ENCODE measurements around the gene MEIS2.

Gene MEIS2

GRCh38 chr15:36970522-36970921 is 129.8 kb downstream of the MEIS2 start:
- H3K4me3 ChIP-seq (ENCODE audit: low read depth, low read length) = no peak overlapping the region
- no peak for TF ChIP-seq CTCF (IDR thresholded peaks at IDR 0.05; ENCODE audit: low read depth, low read length, missing control alignments)
- DNase-seq (ENCODE audit: low read depth) = no peak

GRCh38 chr15:36967929-36968328 is 132.4 kb downstream of the MEIS2 start:
- no peak for TF ChIP-seq CTCF (IDR thresholded peaks at IDR 0.05; ENCODE audit: low read depth, low read length, missing control alignments)
- no peak overlapping the region for H3K4me3 ChIP-seq (ENCODE audit: low read depth, low read length)
- DNase-seq (ENCODE audit: low read depth) = no peak

GRCh38 chr15:36966708-36967107 is 133.6 kb downstream of the MEIS2 start:
- no peak for TF ChIP-seq CTCF (IDR thresholded peaks at IDR 0.05; ENCODE audit: low read depth, low read length, missing control alignments)
- no peak for DNase-seq (ENCODE audit: low read depth)
- H3K4me3 ChIP-seq (ENCODE audit: low read depth, low read length) = no peak overlapping the region

GRCh38 chr15:36965570-36966342 is 134.6 kb downstream of the MEIS2 start:
- no peak overlapping the region for H3K4me3 ChIP-seq (ENCODE audit: low read depth, low read length)
- DNase-seq (ENCODE audit: low read depth) = no peak
- TF ChIP-seq CTCF (IDR thresholded peaks at IDR 0.05; ENCODE audit: low read depth, low read length, missing control alignments) = no peak

- TF ChIP-seq CTCF (IDR thresholded peaks at IDR 0.05; ENCODE audit: low read depth, low read length, missing control alignments) = no peak
- H3K4me3 ChIP-seq (ENCODE audit: low read depth, low read length) = no peak overlapping the region
- no peak for DNase-seq (ENCODE audit: low read depth)
Measured at GRCh38 chr15:36964626-36965025, 135.7 kb downstream of the MEIS2 start.

GRCh38 chr15:36961956-36962355 is 138.4 kb downstream of the MEIS2 start:
- DNase-seq (ENCODE audit: low read depth) = no peak
- no peak for TF ChIP-seq CTCF (IDR thresholded peaks at IDR 0.05; ENCODE audit: low read depth, low read length, missing control alignments)
- H3K4me3 ChIP-seq (ENCODE audit: low read depth, low read length) = no peak overlapping the region

GRCh38 chr15:36960947-36961227 is 139.5 kb downstream of the MEIS2 start:
- TF ChIP-seq CTCF (IDR thresholded peaks at IDR 0.05; ENCODE audit: low read depth, low read length, missing control alignments) = no peak
- DNase-seq (ENCODE audit: low read depth) = no peak
- no peak overlapping the region for H3K4me3 ChIP-seq (ENCODE audit: low read depth, low read length)
